Measurements from ENCODE around the gene ZSCAN16.

DNA sequence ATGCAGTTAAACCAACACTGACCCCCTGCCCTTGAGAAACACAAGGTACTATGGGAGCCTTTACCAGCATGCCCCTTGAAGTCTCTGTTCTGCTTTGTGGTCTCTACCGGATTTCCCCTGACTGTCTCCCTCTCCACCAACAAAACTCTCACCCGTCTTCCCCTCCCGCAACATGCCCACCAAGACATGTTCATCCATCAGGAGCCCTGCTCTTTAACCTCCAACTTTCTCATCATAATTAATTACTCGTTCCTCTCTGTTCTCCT, 43.0 kb upstream of the ZSCAN16 start:
- TF ChIP-seq FOXA1 (IDR thresholded peaks at IDR 0.05) = no peak
- no peak for TF ChIP-seq FOXA1 (CRISPR knock-in tag; IDR thresholded peaks at IDR 0.05)
- no peak for TF ChIP-seq ZFP62 (CRISPR knock-in tag; IDR thresholded peaks at IDR 0.05)
- TF ChIP-seq NFIB (CRISPR knock-in tag; IDR thresholded peaks at IDR 0.05; ENCODE audit: borderline replicate concordance) = no peak
- TF ChIP-seq SOX6 (IDR thresholded peaks at IDR 0.05) = no peak
- TF ChIP-seq SOX6 (CRISPR knock-in tag; IDR thresholded peaks at IDR 0.05) = no peak
- TF ChIP-seq SMARCE1 (IDR thresholded peaks at IDR 0.05; ENCODE audit: borderline replicate concordance) = no peak
- no peak for TF ChIP-seq ATF1 (CRISPR knock-in tag; IDR thresholded peaks at IDR 0.05)
- TF ChIP-seq, protein P1, sequence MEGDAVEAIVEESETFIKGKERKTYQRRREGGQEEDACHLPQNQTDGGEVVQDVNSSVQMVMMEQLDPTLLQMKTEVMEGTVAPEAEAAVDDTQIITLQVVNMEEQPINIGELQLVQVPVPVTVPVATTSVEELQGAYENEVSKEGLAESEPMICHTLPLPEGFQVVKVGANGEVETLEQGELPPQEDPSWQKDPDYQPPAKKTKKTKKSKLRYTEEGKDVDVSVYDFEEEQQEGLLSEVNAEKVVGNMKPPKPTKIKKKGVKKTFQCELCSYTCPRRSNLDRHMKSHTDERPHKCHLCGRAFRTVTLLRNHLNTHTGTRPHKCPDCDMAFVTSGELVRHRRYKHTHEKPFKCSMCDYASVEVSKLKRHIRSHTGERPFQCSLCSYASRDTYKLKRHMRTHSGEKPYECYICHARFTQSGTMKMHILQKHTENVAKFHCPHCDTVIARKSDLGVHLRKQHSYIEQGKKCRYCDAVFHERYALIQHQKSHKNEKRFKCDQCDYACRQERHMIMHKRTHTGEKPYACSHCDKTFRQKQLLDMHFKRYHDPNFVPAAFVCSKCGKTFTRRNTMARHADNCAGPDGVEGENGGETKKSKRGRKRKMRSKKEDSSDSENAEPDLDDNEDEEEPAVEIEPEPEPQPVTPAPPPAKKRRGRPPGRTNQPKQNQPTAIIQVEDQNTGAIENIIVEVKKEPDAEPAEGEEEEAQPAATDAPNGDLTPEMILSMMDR (CRISPR knock-in tag; IDR thresholded peaks at IDR 0.05) = no peak
- TF ChIP-seq KLF11 (CRISPR knock-in tag; IDR thresholded peaks at IDR 0.05) = no peak
- no peak for TF ChIP-seq ZNF556 (CRISPR knock-in tag; IDR thresholded peaks at IDR 0.05; ENCODE audit: borderline replicate concordance)
